HG03280 (cell line): Measurements from ENCODE around the gene KCNK17.
A peak's percentile ranks its signal among the peaks of the same experiment; 100 is the strongest.
"Not testable (repeated sequence)": the region's sequence is repeated elsewhere in the genome, so short reads cannot be mapped to it uniquely, and the experiment has no call there.

Source experiments
- ATAC-seq: cut with Tn5 transposase; IDR thresholded peaks from one replicate; pipeline ENCODE4 v1.9.1; 2021; ENCODE audit warnings: mild to moderate bottlenecking, moderate library complexity; ENCODE audit not compliant: unreplicated experiment

Gene KCNK17

GRCh38 chr6:39303425-39304153, 10.6 kb downstream of the KCNK17 start:
- no peak for ATAC-seq

- peak; percentile 73 for ATAC-seq
Measured at GRCh38 chr6:39302669-39303424, 11.4 kb downstream of the KCNK17 start.

- no peak for ATAC-seq
Measured at GRCh38 chr6:39302011-39302410, 12.2 kb downstream of the KCNK17 start.

- ATAC-seq, result no peak
Measured at GRCh38 chr6:39301606-39302005, 12.6 kb downstream of the KCNK17 start.

- no peak for ATAC-seq
Measured at GRCh38 chr6:39300739-39301138, 13.5 kb downstream of the KCNK17 start.

GRCh38 chr6:39298061-39298460, 16.2 kb downstream of the KCNK17 start:
- ATAC-seq, result no peak

- no peak for ATAC-seq
Measured at GRCh38 chr6:39296745-39297640, 17.2 kb downstream of the KCNK17 start.

- no peak for ATAC-seq
Measured at GRCh38 chr6:39295611-39296011, 18.6 kb downstream of the KCNK17 start.

- no peak for ATAC-seq
Measured at GRCh38 chr6:39294899-39295298, 19.3 kb downstream of the KCNK17 start.

GRCh38 chr6:39294133-39294532, 20.1 kb downstream of the KCNK17 start:
- ATAC-seq, result no peak

- no peak for ATAC-seq
Measured at GRCh38 chr6:39292637-39293036, 21.6 kb downstream of the KCNK17 start.

- ATAC-seq, result no peak
Measured at GRCh38 chr6:39289490-39289889, 24.7 kb downstream of the KCNK17 start.

GRCh38 chr6:39287601-39288000, 26.6 kb downstream of the KCNK17 start:
- ATAC-seq, result no peak

- not testable (repeated sequence) for ATAC-seq
Measured at GRCh38 chr6:39286596-39286995, 27.6 kb downstream of the KCNK17 start.

GRCh38 chr6:39282774-39283173, 31.4 kb downstream of the KCNK17 start:
- no peak for ATAC-seq

- no peak for ATAC-seq
Measured at GRCh38 chr6:39281312-39281980, 32.8 kb downstream of the KCNK17 start.

GRCh38 chr6:39280247-39280731, 33.9 kb downstream of the KCNK17 start:
- ATAC-seq, result no peak

- ATAC-seq, result no peak
Measured at GRCh38 chr6:39279539-39279938, 34.7 kb downstream of the KCNK17 start.

- no peak for ATAC-seq
Measured at GRCh38 chr6:39276379-39276995, 37.7 kb downstream of the KCNK17 start.

- ATAC-seq, result no peak
Measured at GRCh38 chr6:39274903-39275302, 39.3 kb downstream of the KCNK17 start.
